Glutamatergic neuron (in vitro differentiated cells): ENCODE measurements around the gene XPO5. TPM values are rescaled to one million over a fixed set of nuclear protein-coding genes. Genes with fewer than 3 reads are reported as not detected.

ENCODE experiments used
- total RNA-seq: library from RNA; stranded (reverse); fragmentation: NEBNext Ultra II Directional; extraction: Animal tissue kit (Norgen Biotek cat#: 25700); gene quantifications from one replicate; pipeline ENCODE4 v1.2.1, GENCODE V29; 2021; ENCODE audit not compliant: unreplicated experiment

The XPO5 gene
- total RNA-seq, 1 donor from 2014 or later, result 52.7 TPM

Other genes with a start within 250 kb of the XPO5 start
- gene ZNF318, start 206.4 kb downstream of the XPO5 start, total RNA-seq, result 26.3 TPM
- 94.8 TPM for gene ABCC10, start 148.5 kb downstream of the XPO5 start, total RNA-seq
- 2.2 TPM for gene DLK2, start 120.5 kb downstream of the XPO5 start, total RNA-seq
- gene TJAP1, start 98.5 kb downstream of the XPO5 start, total RNA-seq, result 30.9 TPM
- gene LRRC73, start 65.7 kb downstream of the XPO5 start, total RNA-seq, result 1.2 TPM
- gene YIPF3, start 59.1 kb downstream of the XPO5 start, total RNA-seq, result 198 TPM
- 18.9 TPM for gene POLR1C, start 58.9 kb downstream of the XPO5 start, total RNA-seq
- 20.2 TPM for gene POLH, start 147 bp upstream of the XPO5 start, total RNA-seq
- gene GTPBP2, start 53.2 kb upstream of the XPO5 start, total RNA-seq, result 114 TPM
- 38.8 TPM for gene MAD2L1BP, start 59.8 kb upstream of the XPO5 start, total RNA-seq
- gene RSPH9, start 69.0 kb upstream of the XPO5 start, total RNA-seq, result 0.22 TPM
- 27.7 TPM for gene MRPS18A, start 111.8 kb upstream of the XPO5 start, total RNA-seq
- 21.6 TPM for gene VEGFA, start 194.2 kb upstream of the XPO5 start, total RNA-seq